ENCODE measurements around the gene KCNJ9.

KCNJ9 gene

GRCh38 chr1:160127381-160127780 is 46.0 kb downstream of the KCNJ9 start:
- TF ChIP-seq CTCF (IDR thresholded peaks at IDR 0.05; ENCODE audit: borderline replicate concordance, insufficient read depth, low read depth, low read length) = no peak
- no peak overlapping the region for H3K4me3 ChIP-seq (ENCODE audit: low read depth, low read length)

- TF ChIP-seq CTCF (IDR thresholded peaks at IDR 0.05; ENCODE audit: borderline replicate concordance, insufficient read depth, low read depth, low read length) = no peak
Observed at GRCh38 chr1:160127865-160128523, 46.7 kb downstream of the KCNJ9 start.

GRCh38 chr1:160128636-160129035 is 47.3 kb downstream of the KCNJ9 start:
- TF ChIP-seq CTCF (IDR thresholded peaks at IDR 0.05; ENCODE audit: borderline replicate concordance, insufficient read depth, low read depth, low read length) = no peak
- H3K4me3 ChIP-seq (ENCODE audit: low read depth, low read length) = no peak overlapping the region

More at GRCh38 chr1:160127865-160128523, 46.7 kb downstream of the KCNJ9 start:
- no peak overlapping the region for H3K4me3 ChIP-seq (ENCODE audit: low read depth, low read length)

- no peak for TF ChIP-seq CTCF (IDR thresholded peaks at IDR 0.05; ENCODE audit: borderline replicate concordance, insufficient read depth, low read depth, low read length)
- H3K4me3 ChIP-seq (ENCODE audit: low read depth, low read length) = no peak overlapping the region
Observed at GRCh38 chr1:160129046-160129445, 47.7 kb downstream of the KCNJ9 start.

- no peak for TF ChIP-seq CTCF (IDR thresholded peaks at IDR 0.05; ENCODE audit: borderline replicate concordance, insufficient read depth, low read depth, low read length)
- H3K4me3 ChIP-seq (ENCODE audit: low read depth, low read length) = no peak overlapping the region
Observed at GRCh38 chr1:160129558-160129957, 48.2 kb downstream of the KCNJ9 start.

GRCh38 chr1:160129966-160130365 is 48.6 kb downstream of the KCNJ9 start:
- H3K4me3 ChIP-seq (ENCODE audit: low read depth, low read length) = no peak overlapping the region
- TF ChIP-seq CTCF (IDR thresholded peaks at IDR 0.05; ENCODE audit: borderline replicate concordance, insufficient read depth, low read depth, low read length) = no peak

GRCh38 chr1:160130486-160130885 is 49.1 kb downstream of the KCNJ9 start:
- H3K4me3 ChIP-seq (ENCODE audit: low read depth, low read length) = no peak overlapping the region
- no peak for TF ChIP-seq CTCF (IDR thresholded peaks at IDR 0.05; ENCODE audit: borderline replicate concordance, insufficient read depth, low read depth, low read length)
